GM18873 (cell line): ENCODE results near the gene NCOA7.
"Not testable (repeated sequence)": the region's sequence is repeated elsewhere in the genome, so short reads cannot be mapped to it uniquely, and the experiment has no call there.

Source experiments
- ATAC-seq: cut with Tn5 transposase; IDR thresholded peaks from one replicate; pipeline ENCODE4 v1.9.1; 2021; ENCODE audit warnings: mild to moderate bottlenecking, moderate library complexity, moderate number of reproducible peaks; ENCODE audit not compliant: unreplicated experiment, low FRiP score

Gene NCOA7

GRCh38 chr6:125961117-125961516 lies 170.4 kb downstream of the NCOA7 start:
- no peak for ATAC-seq

DNA sequence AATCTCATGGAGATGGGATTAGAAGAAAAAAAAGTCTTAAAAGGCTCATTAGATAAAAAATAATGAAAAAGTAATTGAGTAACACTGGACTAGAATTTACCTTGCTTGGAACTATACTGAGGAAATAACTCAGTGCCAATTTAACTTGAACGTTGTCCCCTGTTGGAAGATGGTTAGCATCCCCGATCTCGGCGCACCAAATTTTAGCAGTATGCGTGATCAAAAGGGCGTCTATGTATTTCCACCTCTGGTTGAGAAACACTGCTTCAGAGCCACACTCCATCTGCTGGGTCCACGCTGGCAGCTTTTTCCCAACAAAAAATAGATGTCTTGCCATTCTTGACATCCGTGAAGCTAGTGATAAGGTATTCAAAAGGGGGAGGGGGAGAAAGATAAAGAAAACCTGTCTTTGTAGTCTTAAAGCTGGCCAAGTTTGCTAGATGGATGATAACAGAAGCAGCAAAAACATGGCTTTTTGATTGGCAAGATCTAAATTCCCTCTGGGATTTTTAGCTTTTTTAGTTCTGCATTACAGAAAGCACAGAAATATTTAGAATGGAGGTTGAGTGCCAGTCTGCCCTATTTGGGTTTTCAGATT lies 172.2 kb downstream of the NCOA7 start:
- ATAC-seq, result no peak

DNA sequence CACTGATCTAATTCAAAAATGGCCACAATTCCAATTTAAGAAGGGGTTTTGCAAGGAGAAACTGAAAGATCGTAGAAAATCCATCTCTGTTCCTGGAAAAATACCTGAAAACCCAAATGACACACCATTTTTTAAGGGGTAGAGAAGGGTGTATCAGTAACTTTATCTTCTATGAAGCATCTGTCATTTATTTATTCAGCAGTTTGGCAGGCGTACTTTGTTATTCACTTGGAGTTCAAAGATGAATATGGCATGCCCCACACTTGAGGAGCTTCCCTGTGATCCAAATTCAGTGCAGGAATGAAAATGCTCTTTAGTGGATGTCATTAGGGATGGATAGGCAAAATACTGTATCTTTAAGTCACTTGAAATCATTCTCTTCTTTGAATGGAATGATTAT lies 173.1 kb downstream of the NCOA7 start:
- ATAC-seq, result no peak

DNA sequence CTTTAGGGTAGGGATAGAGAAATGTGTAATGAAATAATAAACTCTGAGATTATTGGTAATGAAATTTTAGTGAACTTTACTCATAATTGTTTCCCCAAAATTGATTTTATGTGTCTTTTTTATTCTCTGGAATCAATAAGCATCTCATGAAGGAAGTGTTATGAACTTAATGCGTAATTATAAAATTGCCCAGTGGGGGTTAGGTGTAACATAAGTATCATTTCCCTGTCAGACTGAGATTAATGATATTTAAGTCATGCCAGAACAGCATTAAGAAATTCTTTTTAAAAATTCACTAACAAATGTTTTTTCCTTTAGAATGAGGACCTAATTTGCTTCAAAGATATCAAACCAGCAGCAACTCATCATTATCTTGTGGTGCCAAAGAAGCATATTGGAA lies 175.8 kb downstream of the NCOA7 start:
- no peak for ATAC-seq

GRCh38 chr6:125968493-125968892 lies 177.7 kb downstream of the NCOA7 start:
- no peak for ATAC-seq

DNA sequence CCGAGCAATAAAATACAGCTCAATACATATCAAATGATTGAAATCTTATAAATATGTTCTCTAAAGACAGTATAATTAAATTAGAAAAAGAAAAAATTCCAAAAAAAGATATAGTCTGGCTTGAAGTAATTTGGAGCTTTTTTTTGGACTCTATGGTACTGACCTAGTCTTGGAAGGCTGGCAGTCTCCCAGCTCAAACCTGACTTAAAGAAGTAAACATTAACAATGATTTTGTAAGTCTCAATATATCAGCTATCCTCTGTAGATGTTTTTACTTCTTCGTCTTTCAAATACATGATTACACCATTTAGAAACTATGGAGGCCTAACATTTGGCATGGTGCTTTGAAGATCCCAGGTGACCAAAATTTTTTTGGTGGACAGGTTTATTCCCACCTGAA lies 180.0 kb downstream of the NCOA7 start:
- no peak for ATAC-seq

- ATAC-seq, result not testable (repeated sequence)
Measured at GRCh38 chr6:125972478-125972877, 181.7 kb downstream of the NCOA7 start.

DNA sequence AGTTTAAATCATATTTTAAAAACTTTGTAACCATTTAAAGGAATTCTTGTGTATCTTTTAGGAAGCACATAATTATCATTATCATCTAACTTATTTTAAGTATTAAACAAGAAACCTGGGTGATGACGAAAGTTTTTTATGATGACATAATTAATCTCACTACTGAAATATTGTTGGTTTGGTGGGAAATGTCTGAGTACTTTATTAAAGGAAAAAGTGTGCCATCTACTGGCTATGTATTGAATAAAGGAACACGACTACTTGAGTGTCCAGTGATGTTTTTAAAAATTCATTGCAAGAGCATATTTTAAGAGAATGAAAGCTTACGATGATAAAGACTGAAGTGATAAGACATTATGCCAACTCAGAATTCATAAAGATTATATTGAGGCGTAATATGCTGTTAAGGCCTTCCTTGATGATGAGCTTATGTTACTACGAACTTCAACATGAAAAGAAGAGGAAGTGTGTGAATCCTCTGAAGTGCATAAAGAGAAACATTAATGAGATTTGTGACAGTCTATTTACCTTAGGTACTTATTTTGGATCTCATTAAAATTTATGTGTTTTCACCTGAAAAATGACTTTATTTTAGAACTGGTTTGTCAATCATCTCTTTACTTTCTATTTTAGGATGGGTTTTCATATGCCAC lies 183.6 kb downstream of the NCOA7 start:
- ATAC-seq, result no peak

DNA sequence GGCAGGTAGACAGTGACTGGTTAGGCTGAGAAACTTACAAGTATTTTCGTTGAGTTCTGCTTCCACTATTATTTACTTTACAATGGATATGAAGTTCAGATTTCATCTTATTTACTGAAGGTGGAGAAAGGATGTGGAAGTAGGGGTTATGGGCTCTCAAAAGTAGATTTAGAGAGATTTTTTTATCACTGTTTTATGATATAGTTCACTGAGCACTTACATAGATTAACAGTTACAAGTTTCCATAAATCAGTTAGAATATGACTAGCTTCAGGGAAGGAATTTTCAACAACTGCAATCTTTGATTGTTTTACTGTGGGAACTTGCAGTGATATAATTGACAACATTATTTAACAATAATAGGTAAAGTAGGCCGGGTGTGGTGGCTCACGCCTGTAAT lies 188.3 kb downstream of the NCOA7 start:
- no peak for ATAC-seq
